Ovary (tissue), 9 donors: ENCODE data around the gene ZNF532. TPM values are rescaled to one million over a fixed set of nuclear protein-coding genes. Genes with fewer than 3 reads are reported as not detected.

Source experiments
- DNase-seq, 5 donors: peaks; one replicate each; pipeline ENCODE4 v3.0.0-alpha.2; 2019 to 2020
- H3K27ac ChIP-seq, 2 donors: fragments of 200-600 bp; one replicate each; pipeline versions ENCODE4 v1.5.1 to v1.8.0; 2019 to 2022
- H3K27me3 ChIP-seq: fragments of 200-600 bp; one replicate; pipeline ENCODE4 v1.8.0; 2022
- H3K36me3 ChIP-seq: fragments of 200-600 bp; sonication (generic); one replicate; pipeline ENCODE4 v1.5.1; 2019
- H3K4me1 ChIP-seq: one replicate; pipeline ENCODE4 v1.8.1; 2013; ENCODE audit warnings: mild to moderate bottlenecking, moderate library complexity; ENCODE audit not compliant: insufficient read depth
- H3K4me3 ChIP-seq: fragments of 200-600 bp; sonication (generic); one replicate; pipeline ENCODE4 v1.5.1; 2017
- H3K9me3 ChIP-seq, 2 donors: fragments of 200-600 bp in 1 of 2; sonication (generic) in 1 of 2; one replicate each; pipeline versions ENCODE4 v1.5.1 to v1.8.1; 2013 to 2019; ENCODE audit warnings: mild to moderate bottlenecking in 1 of 2, moderate library complexity in 1 of 2
- CTCF ChIP-seq, 3 donors: fragments of 450-650 bp in 2 of 3; fragments of 200-600 bp in 1 of 3; IDR thresholded peaks; one replicate each; pipeline versions ENCODE4 v1.5.1 to v1.8.0; 2016 to 2022; ENCODE audit warnings: antibody characterized with exemption in 3 of 3, mild to moderate bottlenecking in 1 of 3
- EP300 ChIP-seq: sonication (generic); formaldehyde crosslinking; IDR thresholded peaks from one replicate; pipeline ENCODE4 v1.6.1; 2017; ENCODE audit warnings: antibody characterized with exemption
- POLR2A ChIP-seq: fragments of 450-650 bp; IDR thresholded peaks from one replicate; pipeline ENCODE4 v1.6.1; 2017; ENCODE audit warnings: antibody characterized with exemption, mild to moderate bottlenecking, moderate library complexity
- WGBS, 3 donors: extraction: QIAGEN DNeasy Blood & Tissue Kit in 1 of 3; methylation state at CpG; one replicate each; pipeline versions ENCODE4 v1.1.5 to v1.1.7; 2013 to 2017; 5-methylcytosine and 5-hydroxymethylcytosine counted together
- intact Hi-C, 4 donors: fragments of 100-400 bp; cut with DNase I; formaldehyde crosslinking; loops; one replicate each; pipeline versions ENCODE4 v1.11.0 to v1.15.1; 2022 to 2023
- polyA plus RNA-seq, 2 donors: library from polyadenylated mRNA; stranded (reverse); fragments of 200-250 nt in 1 of 2; fragments of 350-450 nt in 1 of 2; fragmentation: Illumina TruSeq in 1 of 2; extraction: RNeasy Lipid Tissue Mini Kit (QIAGEN cat#74804) in 1 of 2; gene quantifications; one replicate each; pipeline ENCODE4 v1.2.3, GENCODE V29; 2013 to 2014
- total RNA-seq, 7 donors: library from RNA; depleted of rRNA in 2 of 7; stranded (reverse); fragments of >200 nt in 2 of 7; fragmentation: NEBNext Ultra II Directional in 3 of 7; extraction: Animal tissue kit (Norgen Biotek cat#: 25700) in 3 of 7; gene quantifications; one replicate each; pipeline versions ENCODE4 v1.1.0 to v1.2.4, GENCODE V29; 2016 to 2023
- donor health status: DM: no; HTN: no; CAD: no; lungs with moderate emphysema.
- donor health status: DM: no; HTN: no; CAD: no.
- donor health status: Bipolar disorder and iron deficiency.
- donor health status: DM: yes; HTN: yes; CAD: no.
- donor health status: DM: no; HTN: no; CAD: no.
- donor health status: DM: yes; HTN: yes; CAD: no.

Gene ZNF532
- total and polyA plus RNA-seq, 9 donors, result 40.5 to 162 (median 101) TPM

GRCh38 chr18:58951986-58952702 is 87.5 kb downstream of the ZNF532 start:
- Histone ChIP-seq H3K27me3 (no peaks in the 10 kb centered on the region), H3K4me1 (peaks cover 4% of the 10 kb centered on the region), H3K27ac (no peak overlapping the region), H3K4me3 (no peak overlapping the region), H3K36me3 (no peaks in the 10 kb centered on the region), H3K9me3 (no peaks in the 10 kb centered on the region)
- intact Hi-C loops, result no loop called here
- no peak for TF ChIP-seq POLR2A
- TF ChIP-seq EP300, result no peak
- TF ChIP-seq CTCF (IDR thresholded peaks at IDR 0.05), result no peak
- WGBS, 3 donors, result 82 to 90% (median 87%) methylated on average over 4 of the region's 4 CpGs
- no peak for DNase-seq

DNA sequence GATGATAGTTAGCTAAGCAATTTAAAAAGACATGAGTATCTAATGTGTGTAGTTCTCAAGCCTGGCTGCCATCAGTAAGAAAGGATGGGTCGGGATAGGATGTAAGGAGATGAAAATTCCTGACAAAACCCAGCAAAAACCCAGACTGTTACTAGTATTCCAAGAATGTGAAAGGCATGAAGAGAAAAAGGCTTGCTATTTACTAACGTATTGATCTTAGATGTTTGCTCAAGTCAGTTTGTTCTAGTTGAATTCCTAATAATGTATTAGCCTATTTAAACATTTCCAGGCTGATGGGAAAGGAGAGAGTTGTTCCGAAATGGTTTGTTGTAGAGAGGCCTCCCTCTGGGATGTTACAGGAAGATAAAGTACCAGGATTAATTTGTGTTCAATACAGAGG is 88.2 kb downstream of the ZNF532 start:
- WGBS, 3 donors, result 74 to 81% (median 79%) methylated on average over 3 of the region's 3 CpGs
- TF ChIP-seq POLR2A, result no peak
- TF ChIP-seq EP300, result no peak
- no peak for TF ChIP-seq CTCF (IDR thresholded peaks at IDR 0.05)
- no peak overlapping the region for H3K27ac ChIP-seq

DNA sequence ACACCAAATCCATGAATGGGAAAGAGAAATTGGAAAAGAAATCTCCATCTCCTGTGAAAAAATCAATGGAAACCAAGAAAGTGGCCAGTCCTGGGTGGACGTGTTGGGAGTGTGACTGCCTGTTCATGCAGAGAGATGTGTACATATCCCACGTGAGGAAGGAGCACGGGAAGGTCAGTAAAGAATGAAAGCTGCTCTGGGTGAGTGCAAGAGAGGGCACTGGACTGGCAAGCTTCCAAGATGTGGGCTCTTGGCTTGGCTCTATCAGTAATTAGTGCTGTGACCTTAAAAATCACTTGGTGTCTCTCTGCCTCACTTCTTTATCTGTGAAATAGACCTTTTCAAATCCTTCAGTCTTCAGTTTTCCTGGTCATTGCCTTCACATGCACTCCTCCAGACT is 89.0 kb downstream of the ZNF532 start:
- H3K4me3 ChIP-seq, result no peak overlapping the region
- intact Hi-C loops, result no loop called here
- H3K27me3 ChIP-seq, result no peaks in the 10 kb centered on the region
- no peak overlapping the region for H3K27ac ChIP-seq
- no peak for TF ChIP-seq CTCF (IDR thresholded peaks at IDR 0.05)
- no peak for TF ChIP-seq POLR2A
- TF ChIP-seq EP300, result no peak
- no peaks in the 10 kb centered on the region for H3K36me3 ChIP-seq
- no peak for DNase-seq
- peaks cover 4% of the 10 kb centered on the region for H3K4me1 ChIP-seq
- no peaks in the 10 kb centered on the region for H3K9me3 ChIP-seq
- WGBS, 3 donors, result 49 to 57% (median 53%) methylated on average over 3 of the region's 3 CpGs

More for the DNA sequence above, 88.2 kb downstream of the ZNF532 start:
- no peaks in the 10 kb centered on the region for H3K36me3 ChIP-seq
- no peak overlapping the region for H3K4me3 ChIP-seq
- peaks cover 4% of the 10 kb centered on the region for H3K4me1 ChIP-seq
- H3K9me3 ChIP-seq, result no peaks in the 10 kb centered on the region
- intact Hi-C loops, result no loop called here
- no peak for DNase-seq
- no peaks in the 10 kb centered on the region for H3K27me3 ChIP-seq

GRCh38 chr18:58955001-58955400 is 90.3 kb downstream of the ZNF532 start:
- WGBS, 3 donors, result 93 to 96% (median 94%) methylated on average over 6 of the region's 6 CpGs
- intact Hi-C loops, result no loop called here
- no peak overlapping the region for H3K27ac ChIP-seq

More at GRCh38 chr18:58955001-58955400, 90.3 kb downstream of the ZNF532 start:
- Histone ChIP-seq H3K36me3 (no peaks in the 10 kb centered on the region), H3K27me3 (no peaks in the 10 kb centered on the region), H3K4me1 (peaks cover 4% of the 10 kb centered on the region), H3K9me3 (no peaks in the 10 kb centered on the region), H3K4me3 (no peak overlapping the region)
- TF ChIP-seq POLR2A, result no peak
- no peak for TF ChIP-seq EP300
- no peak for TF ChIP-seq CTCF (IDR thresholded peaks at IDR 0.05)
- no peak for DNase-seq
